Measurements from ENCODE around the gene SPNS3.

- TF ChIP-seq CTCF (conservative IDR thresholded peaks at IDR 0.05) (no peak), EZH2 (IDR thresholded peaks at IDR 0.05; ENCODE audit: low read depth) (no peak)
Observed at GRCh38 chr17:4475463-4475862, 41.7 kb downstream of the SPNS3 start.
